Endothelial cell of umbilical vein (primary cell): ENCODE results near the gene TPM3. TPM values are rescaled to one million over a fixed set of nuclear protein-coding genes. Genes with fewer than 3 reads are reported as not detected.
"Not testable (repeated sequence)": the region's sequence is repeated elsewhere in the genome, so short reads cannot be mapped to it uniquely, and the experiment has no call there.

Source experiments
- BruUV-seq: library from RNA; stranded (reverse); fragments of 400-500 nt; replicated peaks from 2 replicates; lab custom pipeline; 2021; lab: Mats Ljungman, UMichigan
- CTCF ChIA-PET: fragments of 300-600, 350-600 bp; sonication (Branson Sonifier 250); formaldehyde crosslinking; loops from one replicate; lab custom pipeline; 2021; ENCODE audit warnings: antibody characterized with exemption, inconsistent platforms; lab: Charles Lee
- POLR2A ChIA-PET: fragments of 300-600, 350-600 bp; sonication (Branson Sonifier 250); formaldehyde crosslinking; loops from one replicate; lab custom pipeline; 2021; ENCODE audit warnings: antibody characterized with exemption, inconsistent platforms; lab: Charles Lee
- DNase-seq: peaks from one replicate; pipeline ENCODE4 v3.0.0-alpha.2; 2011; ENCODE audit warnings: low read depth, low spot score
- FAIRE-seq: peaks from 2 replicates; lab custom pipeline; 2011; peaks lifted over from hg19 to GRCh38; lab: Jason Lieb, UNC
- H2AFZ ChIP-seq: 2 replicates; pipeline ENCODE4 v1.6.0; 2012; ENCODE audit warnings: low read depth, low read length, control low read depth, inconsistent platforms
- H3K27ac ChIP-seq: 2 replicates; pipeline ENCODE4 v1.5.1; 2011; ENCODE audit warnings: low read depth, mild to moderate bottlenecking, control low read depth, low read length, moderate library complexity; ENCODE audit not compliant: insufficient read depth
- H3K27me3 ChIP-seq, 2 experiments: 2 replicates each; pipeline versions ENCODE4 v1.6.0 to v1.6.1; 2011; ENCODE audit warnings: low read length in 2 of 2, mixed read lengths in 1 of 2; ENCODE audit not compliant: control insufficient read depth in 2 of 2, insufficient read depth in 2 of 2
- H3K36me3 ChIP-seq, 2 experiments: 2 replicates in 1 of 2; 3 replicates in 1 of 2; pipeline ENCODE4 v1.5.1; 2011; ENCODE audit warnings: low read length in 2 of 2, mild to moderate bottlenecking in 1 of 2, moderate library complexity in 1 of 2; ENCODE audit not compliant: control insufficient read depth in 2 of 2, insufficient read depth in 2 of 2; ENCODE audit errors: extremely low read depth in 1 of 2
- H3K4me1 ChIP-seq: 3 replicates; pipeline ENCODE4 v1.5.1; 2011; ENCODE audit warnings: mild to moderate bottlenecking, low read length; ENCODE audit not compliant: control insufficient read depth, insufficient read depth; ENCODE audit errors: extremely low read depth
- H3K4me2 ChIP-seq: 2 replicates; pipeline ENCODE4 v1.6.1; 2011; ENCODE audit warnings: low read length, control low read depth, mixed read lengths; ENCODE audit not compliant: insufficient read depth
- H3K4me3 ChIP-seq, 3 experiments: fragments of 200-600 bp in 1 of 3; sonication (generic), shearing (Covaris generic) in 1 of 3; replicated peaks in 1 of 3; 2 replicates each; pipeline ENCODE4 v1.5.1; 2011 to 2016; ENCODE audit warnings: control low read depth in 3 of 3, low read length in 3 of 3, mild to moderate bottlenecking in 2 of 3, inconsistent platforms in 1 of 3, low read depth in 1 of 3, moderate library complexity in 1 of 3; ENCODE audit not compliant: insufficient read depth in 1 of 3
- H3K79me2 ChIP-seq: 2 replicates; pipeline ENCODE4 v1.6.0; 2012; ENCODE audit warnings: low read length, inconsistent platforms; ENCODE audit not compliant: control insufficient read depth, insufficient read depth
- H3K9ac ChIP-seq: replicated peaks from 2 replicates; pipeline ENCODE3; 2011; ENCODE audit warnings: low read length, control low read depth; ENCODE audit not compliant: insufficient read depth; ENCODE audit errors: extremely low read depth
- H3K9me1 ChIP-seq: replicated peaks from 3 replicates; pipeline ENCODE4 v1.6.0; 2011; ENCODE audit warnings: mild to moderate bottlenecking, low read length; ENCODE audit not compliant: control insufficient read depth, insufficient read depth; ENCODE audit errors: extremely low read depth
- H3K9me3 ChIP-seq: replicated peaks from 2 replicates; pipeline ENCODE4 v1.5.1; 2012; ENCODE audit warnings: low read length, inconsistent platforms; ENCODE audit not compliant: control insufficient read depth, insufficient read depth
- H4K20me1 ChIP-seq: replicated peaks from 2 replicates; pipeline ENCODE3; 2011; ENCODE audit warnings: mild to moderate bottlenecking, low read length; ENCODE audit not compliant: control insufficient read depth, insufficient read depth; ENCODE audit errors: extremely low read depth
- EZH2 ChIP-seq: IDR thresholded peaks from 2 replicates; pipeline ENCODE4 v1.6.1; 2012; ENCODE audit warnings: borderline replicate concordance, low read depth, mild to moderate bottlenecking, moderate library complexity, low read length, inconsistent platforms; ENCODE audit not compliant: severe bottlenecking
- FOS ChIP-seq: IDR thresholded peaks from 2 replicates; pipeline ENCODE4 v1.6.1; 2011; ENCODE audit warnings: mild to moderate bottlenecking, low read length, moderate library complexity, borderline replicate concordance; ENCODE audit not compliant: insufficient read depth
- GATA2 ChIP-seq: IDR thresholded peaks from 2 replicates; pipeline ENCODE4 v1.7.0; 2011; ENCODE audit warnings: low read depth, mild to moderate bottlenecking, moderate library complexity, mixed read lengths, low read length; ENCODE audit not compliant: insufficient read length, insufficient read depth
- JUN ChIP-seq: IDR thresholded peaks from 2 replicates; pipeline ENCODE4 v1.6.1; 2011; ENCODE audit warnings: borderline replicate concordance, low read depth; ENCODE audit not compliant: insufficient read length, insufficient read depth
- MYC ChIP-seq: IDR thresholded peaks from one replicate; pipeline ENCODE4 v1.6.1; 2011; ENCODE audit warnings: mild to moderate bottlenecking, low read depth, low read length
- POLR2A ChIP-seq: IDR thresholded peaks from 2 replicates; pipeline ENCODE4 v1.6.1; 2012; ENCODE audit warnings: low read depth, mild to moderate bottlenecking, control low read depth, low read length
- POLR2AphosphoS5 ChIP-seq: IDR thresholded peaks from 2 replicates; pipeline ENCODE4 v1.6.1; 2012; ENCODE audit warnings: low read depth, mild to moderate bottlenecking, control low read depth, low read length, moderate library complexity; ENCODE audit not compliant: insufficient read depth
- dilution Hi-C: fragments of 300-500 bp; cut with MboI; formaldehyde crosslinking; loops from one replicate; pipeline ENCODE4 v1.15.0; 2019; ENCODE audit warnings: low sequenced_read_pairs; ENCODE audit not compliant: extremely low pct_ligation_motif_present
- intact Hi-C: fragments of 100-400 bp; cut with micrococcal nuclease; formaldehyde crosslinking; loops from one replicate; pipeline ENCODE4 v1.10.0; 2022
- polyA plus RNA-seq, 4 experiments: library from polyadenylated mRNA; depleted of rRNA in 3 of 4; stranded (reverse) in 3 of 4; unstranded in 1 of 4; fragments of >200 nt; gene quantifications; 2 replicates each; pipeline versions ENCODE4 v1.2.1 to v1.2.3, GENCODE V29; 2011 to 2012; ENCODE audit warnings: missing spikeins in 1 of 4
- total RNA-seq: library from RNA; stranded (reverse); gene quantifications from 2 replicates; pipeline ENCODE4 v1.2.3, GENCODE V29; 2021
- TF ChIP-seq, protein P1 (sequence below): IDR thresholded peaks from 2 replicates; pipeline ENCODE4 v1.6.1; 2011; ENCODE audit not compliant: insufficient read depth, insufficient read length
- TF ChIP-seq, protein P2 (sequence below), 2 donors: IDR thresholded peaks; 1 replicate in 1 of 2; 2 replicates in 1 of 2; pipeline ENCODE4 v1.5.1; 2011; ENCODE audit warnings: low read length in 2 of 2, mild to moderate bottlenecking in 2 of 2, moderate library complexity in 2 of 2, control low read depth in 1 of 2, inconsistent platforms in 1 of 2, low read depth in 1 of 2; ENCODE audit not compliant: insufficient read depth in 1 of 2; ENCODE audit errors: extremely low read depth in 1 of 2

The TPM3 gene
- total and polyA plus RNA-seq, 2 donors (not counting 3 experiments of a cell fraction or from before 2014, with no cell fraction given), result 395 to 927 TPM

DNA sequence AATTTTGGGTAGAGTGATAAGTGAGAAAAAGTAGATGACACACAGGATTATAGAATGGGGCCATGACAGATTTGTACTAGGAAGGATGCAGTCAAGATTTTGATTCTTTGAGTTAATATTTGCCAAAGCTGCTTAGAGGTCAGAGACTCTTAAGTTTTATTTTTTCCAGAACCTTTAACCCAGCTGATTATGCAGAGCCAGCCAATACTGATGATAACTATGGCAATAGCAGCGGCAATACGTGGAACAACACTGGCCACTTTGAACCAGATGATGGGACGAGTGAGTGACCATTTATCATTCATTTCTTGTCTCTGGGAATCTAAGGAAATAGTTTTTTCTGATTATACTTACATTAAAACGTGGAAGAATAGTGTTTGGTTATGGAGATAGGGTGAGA is 45.0 kb upstream of the TPM3 start:
- POLR2A ChIA-PET, result no interaction called here
- no peak overlapping the region for H3K27ac ChIP-seq
- no peak overlapping the region for H3K4me3 ChIP-seq
- no peaks in the 10 kb centered on the region for H3K9me1 ChIP-seq
- CTCF ChIA-PET, result no interaction called here
- intact Hi-C loops, result no loop called here
- H3K9me3 ChIP-seq, result no peaks in the 10 kb centered on the region
- H3K36me3 ChIP-seq, result peaks cover 19 to 33% of the 10 kb centered on the region in 2 experiments
- no TSS peak for BruUV-seq
- H3K4me1 ChIP-seq, result no peaks in the 10 kb centered on the region
- H3K27me3 ChIP-seq, result no peaks in the 10 kb centered on the region
- TF ChIP-seq JUN, result no peak
- TF ChIP-seq MYC, result no peak
- TF ChIP-seq, protein P1, sequence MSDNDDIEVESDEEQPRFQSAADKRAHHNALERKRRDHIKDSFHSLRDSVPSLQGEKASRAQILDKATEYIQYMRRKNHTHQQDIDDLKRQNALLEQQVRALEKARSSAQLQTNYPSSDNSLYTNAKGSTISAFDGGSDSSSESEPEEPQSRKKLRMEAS, result no peak
- no peak for TF ChIP-seq POLR2AphosphoS5
- no peak for TF ChIP-seq GATA2
- TF ChIP-seq FOS, result no peak
- no peak for TF ChIP-seq EZH2
- TF ChIP-seq, protein P2, sequence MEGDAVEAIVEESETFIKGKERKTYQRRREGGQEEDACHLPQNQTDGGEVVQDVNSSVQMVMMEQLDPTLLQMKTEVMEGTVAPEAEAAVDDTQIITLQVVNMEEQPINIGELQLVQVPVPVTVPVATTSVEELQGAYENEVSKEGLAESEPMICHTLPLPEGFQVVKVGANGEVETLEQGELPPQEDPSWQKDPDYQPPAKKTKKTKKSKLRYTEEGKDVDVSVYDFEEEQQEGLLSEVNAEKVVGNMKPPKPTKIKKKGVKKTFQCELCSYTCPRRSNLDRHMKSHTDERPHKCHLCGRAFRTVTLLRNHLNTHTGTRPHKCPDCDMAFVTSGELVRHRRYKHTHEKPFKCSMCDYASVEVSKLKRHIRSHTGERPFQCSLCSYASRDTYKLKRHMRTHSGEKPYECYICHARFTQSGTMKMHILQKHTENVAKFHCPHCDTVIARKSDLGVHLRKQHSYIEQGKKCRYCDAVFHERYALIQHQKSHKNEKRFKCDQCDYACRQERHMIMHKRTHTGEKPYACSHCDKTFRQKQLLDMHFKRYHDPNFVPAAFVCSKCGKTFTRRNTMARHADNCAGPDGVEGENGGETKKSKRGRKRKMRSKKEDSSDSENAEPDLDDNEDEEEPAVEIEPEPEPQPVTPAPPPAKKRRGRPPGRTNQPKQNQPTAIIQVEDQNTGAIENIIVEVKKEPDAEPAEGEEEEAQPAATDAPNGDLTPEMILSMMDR (IDR thresholded peaks at IDR 0.05; ENCODE audit: extremely low read depth in 1 of 2, insufficient read depth in 1 of 2, low read depth in 1 of 2, low read length in 2 of 2), result no peak
- no peak for TF ChIP-seq POLR2A
- peaks cover 50% of the 10 kb centered on the region for H3K79me2 ChIP-seq
- dilution Hi-C loops, result no loop called here
- H3K9ac ChIP-seq, result no peak overlapping the region
- no peak overlapping the region for H2AFZ ChIP-seq
- no peak for FAIRE-seq
- no peak overlapping the region for H3K4me2 ChIP-seq
- H4K20me1 ChIP-seq, result no peaks in the 10 kb centered on the region
- no peak for DNase-seq

DNA sequence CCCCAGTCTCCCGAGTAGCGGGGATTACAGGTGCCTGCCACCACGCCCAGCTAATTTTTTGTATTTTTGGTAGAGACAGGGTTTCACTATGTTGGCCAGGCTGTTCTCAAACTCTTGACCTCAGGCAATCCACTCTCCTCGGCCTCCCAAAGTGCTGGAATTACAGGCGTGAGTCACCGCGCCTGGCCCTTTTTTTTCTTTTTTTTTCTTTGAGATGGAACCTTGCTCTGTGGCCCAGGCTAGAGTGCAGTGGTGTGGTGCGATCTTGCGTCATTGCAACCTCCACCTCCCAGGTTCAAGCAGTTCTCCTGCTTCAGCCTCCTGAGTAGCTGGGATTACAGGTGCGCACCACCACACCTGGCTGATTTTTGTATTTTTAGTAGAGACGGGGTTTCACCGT is 41.2 kb upstream of the TPM3 start:
- H3K4me1 ChIP-seq, H3K27me3 ChIP-seq, H2AFZ ChIP-seq, BruUV-seq, dilution Hi-C loops, intact Hi-C loops, H3K4me2 ChIP-seq, FAIRE-seq, H3K9me3 ChIP-seq, H3K4me3 ChIP-seq, POLR2A ChIA-PET, H4K20me1 ChIP-seq, H3K27ac ChIP-seq, H3K9me1 ChIP-seq, H3K9ac ChIP-seq, DNase-seq: not testable (repeated sequence)
- CTCF ChIA-PET, result interaction anchor here (1.7 kb wide), 1 partner anchor 34 kb away, joined by 4 read pairs; no protein-coding TSS in a partner anchor
- peaks cover 52% of the 10 kb centered on the region for H3K79me2 ChIP-seq
- peaks cover 18 to 45% of the 10 kb centered on the region in 2 experiments for H3K36me3 ChIP-seq

DNA sequence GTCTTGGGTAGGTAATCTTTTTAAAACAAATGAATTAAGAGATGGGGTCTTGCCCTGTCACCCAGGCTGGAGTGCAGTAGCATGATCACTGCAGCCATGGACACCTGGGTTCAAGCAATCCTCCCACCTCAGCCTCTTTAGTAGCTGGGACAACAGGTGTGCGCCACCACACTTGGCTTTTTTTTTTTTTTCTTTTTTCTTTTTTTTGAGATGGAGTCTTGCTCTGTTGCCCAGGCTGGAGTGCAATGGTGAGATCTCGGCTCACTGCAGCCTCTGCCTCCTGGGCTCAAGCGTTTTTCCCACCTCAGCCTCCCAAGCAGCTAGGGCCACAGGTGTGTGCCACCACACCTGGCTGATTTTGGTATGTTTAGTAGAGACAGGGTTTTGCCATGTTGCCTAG is 39.2 kb upstream of the TPM3 start:
- H3K9me3 ChIP-seq, H3K27ac ChIP-seq, FAIRE-seq, H3K27me3 ChIP-seq, H3K4me3 ChIP-seq, H3K9me1 ChIP-seq, H4K20me1 ChIP-seq, H3K9ac ChIP-seq, dilution Hi-C loops, DNase-seq, intact Hi-C loops, H3K4me1 ChIP-seq, BruUV-seq, H3K4me2 ChIP-seq, H2AFZ ChIP-seq: not testable (repeated sequence)
- POLR2A ChIA-PET, result interaction anchor here (0.5 kb wide), 1 partner anchor 11 kb away, joined by 5 read pairs; the partner anchor contains the start of gene UBAP2L
- Histone ChIP-seq H3K79me2 (peaks cover 51% of the 10 kb centered on the region), H3K36me3 (peaks cover 18 to 32% of the 10 kb centered on the region in 2 experiments)
- CTCF ChIA-PET, result interaction anchor here (1.5 to 2.1 kb wide), 2 partner anchors 32 to 104 kb away, joined by 3 to 5 read pairs; no protein-coding TSS in a partner anchor
